Upper lobe of right lung (tissue), 1 donor: Measurements from ENCODE around the gene TBC1D22B. TPM values are rescaled to one million over a fixed set of nuclear protein-coding genes. Genes with fewer than 3 reads are reported as not detected.

Experiments
- ATAC-seq: fragments of 200-7000 bp; cut with Tn5 transposase; one replicate; pipeline ENCODE4 v1.9.1; 2020; ENCODE audit warnings: mild to moderate bottlenecking, moderate library complexity
- DNase-seq: peaks from one replicate; pipeline ENCODE4 v3.0.0-alpha.2; 2020
- H3K27ac ChIP-seq: fragments of 200-600 bp; one replicate; pipeline ENCODE4 v1.8.0; 2022
- H3K27me3 ChIP-seq: fragments of 200-600 bp; one replicate; pipeline ENCODE4 v1.8.0; 2022; ENCODE audit warnings: mild to moderate bottlenecking
- H3K36me3 ChIP-seq: fragments of 200-600 bp; one replicate; pipeline ENCODE4 v1.8.0; 2022
- H3K4me1 ChIP-seq: fragments of 200-600 bp; one replicate; pipeline ENCODE4 v1.8.0; 2022
- H3K4me3 ChIP-seq: fragments of 200-600 bp; one replicate; pipeline ENCODE4 v1.8.0; 2022; ENCODE audit warnings: mild to moderate bottlenecking
- H3K9me3 ChIP-seq: fragments of 200-600 bp; one replicate; pipeline ENCODE4 v1.8.0; 2022
- intact Hi-C: fragments of 100-400 bp; cut with DNase I; formaldehyde crosslinking; loops from one replicate; pipeline ENCODE4 v1.11.0; 2022
- total RNA-seq: library from RNA; stranded (reverse); fragmentation: NEBNext Ultra II Directional; extraction: Animal tissue kit (Norgen Biotek cat#: 25700); gene quantifications from one replicate; pipeline ENCODE4 v1.2.1, GENCODE V29; 2021
- TF ChIP-seq, protein P1 (sequence below): fragments of 200-600 bp; IDR thresholded peaks from one replicate; pipeline ENCODE4 v1.8.0; 2022; ENCODE audit warnings: antibody characterized with exemption
- donor health status: DM: no; HTN: yes; CAD: no; lungs with severe emphysema.

TBC1D22B gene
- total RNA-seq, 1 donor from 2014 or later, result 12.4 TPM

DNA sequence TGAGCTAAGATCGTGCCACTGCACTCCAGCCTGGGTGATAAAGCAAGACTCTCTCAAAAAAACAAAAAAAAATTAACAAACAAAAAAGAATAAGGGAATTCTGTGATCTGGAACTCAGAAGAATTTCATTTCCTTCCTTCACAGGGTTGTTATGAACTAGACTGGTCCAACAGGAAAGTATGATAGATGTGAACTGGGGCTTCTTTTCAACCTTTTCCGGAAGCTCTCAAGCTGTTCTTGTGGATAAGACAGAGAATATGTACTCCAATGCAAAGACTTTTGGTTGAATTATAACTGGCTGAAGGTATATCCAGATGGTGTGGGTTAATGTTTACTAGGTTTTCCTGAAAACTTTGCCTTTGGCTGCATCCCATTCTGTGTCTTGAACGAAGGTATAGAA lies 101.5 kb downstream of the TBC1D22B start:
- ATAC-seq (no peak), DNase-seq (no peak)
- intact Hi-C loops, result no loop called here
- TF ChIP-seq, protein P1, sequence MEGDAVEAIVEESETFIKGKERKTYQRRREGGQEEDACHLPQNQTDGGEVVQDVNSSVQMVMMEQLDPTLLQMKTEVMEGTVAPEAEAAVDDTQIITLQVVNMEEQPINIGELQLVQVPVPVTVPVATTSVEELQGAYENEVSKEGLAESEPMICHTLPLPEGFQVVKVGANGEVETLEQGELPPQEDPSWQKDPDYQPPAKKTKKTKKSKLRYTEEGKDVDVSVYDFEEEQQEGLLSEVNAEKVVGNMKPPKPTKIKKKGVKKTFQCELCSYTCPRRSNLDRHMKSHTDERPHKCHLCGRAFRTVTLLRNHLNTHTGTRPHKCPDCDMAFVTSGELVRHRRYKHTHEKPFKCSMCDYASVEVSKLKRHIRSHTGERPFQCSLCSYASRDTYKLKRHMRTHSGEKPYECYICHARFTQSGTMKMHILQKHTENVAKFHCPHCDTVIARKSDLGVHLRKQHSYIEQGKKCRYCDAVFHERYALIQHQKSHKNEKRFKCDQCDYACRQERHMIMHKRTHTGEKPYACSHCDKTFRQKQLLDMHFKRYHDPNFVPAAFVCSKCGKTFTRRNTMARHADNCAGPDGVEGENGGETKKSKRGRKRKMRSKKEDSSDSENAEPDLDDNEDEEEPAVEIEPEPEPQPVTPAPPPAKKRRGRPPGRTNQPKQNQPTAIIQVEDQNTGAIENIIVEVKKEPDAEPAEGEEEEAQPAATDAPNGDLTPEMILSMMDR, result no peak
- Histone ChIP-seq H3K36me3 (peaks cover 29% of the 10 kb centered on the region), H3K4me1 (peaks cover 5% of the 10 kb centered on the region), H3K9me3 (no peaks in the 10 kb centered on the region), H3K27me3 (no peaks in the 10 kb centered on the region), H3K4me3 (no peak overlapping the region), H3K27ac (no peak overlapping the region)

DNA sequence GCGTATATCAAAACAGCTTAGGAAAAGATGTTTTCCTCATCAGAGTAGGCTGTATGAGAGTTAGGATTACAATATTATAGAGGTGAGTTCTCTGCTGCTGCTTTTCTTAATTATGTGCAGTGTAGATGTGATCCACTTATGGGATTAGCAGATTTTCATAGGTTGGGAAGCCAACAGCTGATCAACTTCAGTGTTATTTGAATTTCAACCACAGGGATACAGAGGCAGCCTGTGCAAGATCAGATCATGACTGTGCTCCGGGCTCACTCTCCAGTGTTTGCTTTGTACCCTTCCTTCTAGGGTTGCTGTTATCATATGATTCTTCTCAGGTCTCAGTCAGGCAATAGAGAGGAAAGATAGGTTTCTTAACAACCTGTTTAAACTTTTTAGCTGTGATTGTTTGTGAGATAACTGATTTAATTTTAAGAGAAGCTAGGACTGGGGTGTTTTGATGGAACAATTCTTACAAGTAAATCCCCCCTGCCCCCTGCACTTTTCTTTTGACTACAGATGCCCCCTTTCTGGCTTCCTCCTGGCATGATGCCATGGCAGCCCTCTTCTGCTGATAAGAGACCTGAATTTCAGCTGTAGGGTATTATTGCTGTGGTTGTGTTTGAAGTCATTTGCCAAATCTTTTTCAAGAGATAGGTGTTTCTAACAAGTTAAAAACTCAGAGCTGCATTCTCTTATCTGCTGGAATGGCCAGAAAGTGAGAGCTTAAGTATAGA lies 104.7 kb downstream of the TBC1D22B start:
- intact Hi-C loops, result no loop called here
- ATAC-seq (no peak), DNase-seq (no peak)
- H3K4me1 ChIP-seq, result no peaks in the 10 kb centered on the region
- H3K9me3 ChIP-seq, result no peaks in the 10 kb centered on the region
- no peak overlapping the region for H3K4me3 ChIP-seq
- H3K27ac ChIP-seq, result no peak overlapping the region
- H3K36me3 ChIP-seq, result peaks cover 37% of the 10 kb centered on the region
- no peaks in the 10 kb centered on the region for H3K27me3 ChIP-seq
- TF ChIP-seq, protein P1, result no peak

DNA sequence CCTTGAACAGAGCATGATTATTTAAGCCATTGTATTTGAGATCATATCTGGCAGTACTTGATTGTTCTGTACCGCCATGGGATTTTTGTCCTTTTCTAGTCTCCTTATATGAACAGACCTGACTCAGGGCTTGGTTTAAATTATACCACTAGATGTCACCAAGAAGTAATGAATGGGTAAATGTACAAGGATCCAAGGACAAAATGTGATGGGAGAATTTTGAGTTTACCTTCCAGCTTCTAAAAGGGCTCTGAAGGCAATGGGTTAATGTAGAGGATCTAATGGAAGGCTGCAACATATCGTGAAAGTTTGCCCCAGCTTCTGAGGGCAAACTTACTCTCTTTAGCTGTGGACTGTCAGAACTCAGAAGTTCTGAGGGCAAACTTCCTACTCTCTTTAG lies 108.2 kb downstream of the TBC1D22B start:
- no peak for ATAC-seq

DNA sequence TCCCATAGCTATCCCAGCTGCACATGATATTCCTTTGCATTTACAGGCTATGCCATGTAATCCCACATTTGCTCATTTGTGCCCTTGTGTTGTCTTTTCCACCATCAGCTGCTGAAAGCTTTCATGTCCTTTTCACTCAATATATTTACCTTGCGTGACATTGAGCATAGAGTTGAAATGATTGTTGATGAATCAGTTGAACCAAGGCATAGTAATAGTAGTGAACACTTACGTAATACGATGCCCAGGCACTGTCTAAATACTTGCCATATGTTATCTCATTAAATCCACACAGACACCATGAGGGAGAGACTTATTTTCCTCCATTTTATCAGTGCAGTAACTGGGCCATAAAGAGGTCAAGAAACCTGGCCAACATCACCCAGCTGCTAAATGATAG lies 109.3 kb downstream of the TBC1D22B start:
- intact Hi-C loops, result no loop called here

More for the DNA sequence above, 108.2 kb downstream of the TBC1D22B start:
- H3K4me3 ChIP-seq, result no peak overlapping the region
- no peaks in the 10 kb centered on the region for H3K9me3 ChIP-seq
- no peak overlapping the region for H3K27ac ChIP-seq
- intact Hi-C loops, result no loop called here
- H3K36me3 ChIP-seq, result peaks cover 59% of the 10 kb centered on the region
- TF ChIP-seq, protein P1, result peak; percentile 18
- no peaks in the 10 kb centered on the region for H3K27me3 ChIP-seq
- DNase-seq, result no peak
- peaks cover 14% of the 10 kb centered on the region for H3K4me1 ChIP-seq

DNA sequence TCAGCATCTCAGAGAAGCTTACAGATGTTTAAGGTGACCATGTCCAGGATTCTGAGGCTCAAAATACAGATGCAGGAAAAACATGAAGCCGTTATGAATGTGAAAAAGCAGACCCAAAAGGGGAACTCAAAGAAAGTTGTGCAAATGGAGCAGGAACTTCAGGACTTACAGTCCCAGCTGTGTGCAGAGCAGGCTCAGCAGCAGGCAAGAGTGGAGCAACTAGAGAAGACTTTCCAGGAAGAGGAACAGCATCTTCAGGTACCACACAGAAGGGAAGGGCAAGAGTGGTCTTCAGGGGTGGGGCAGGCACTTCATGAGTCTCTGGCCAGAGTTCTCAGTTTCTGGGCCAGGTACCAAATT lies 111.4 kb downstream of the TBC1D22B start:
- Histone ChIP-seq H3K27ac (no peak overlapping the region), H3K4me1 (peaks cover 14% of the 10 kb centered on the region), H3K9me3 (no peaks in the 10 kb centered on the region), H3K36me3 (peaks cover 50% of the 10 kb centered on the region), H3K4me3 (no peak overlapping the region), H3K27me3 (no peaks in the 10 kb centered on the region)
- intact Hi-C loops, result no loop called here
- DNase-seq (no peak), ATAC-seq (peak; percentile 62)
- TF ChIP-seq, protein P1, result no peak

More for the DNA sequence above, 109.3 kb downstream of the TBC1D22B start:
- no peaks in the 10 kb centered on the region for H3K27me3 ChIP-seq
- H3K4me1 ChIP-seq, result peaks cover 14% of the 10 kb centered on the region
- peaks cover 58% of the 10 kb centered on the region for H3K36me3 ChIP-seq
- no peak overlapping the region for H3K27ac ChIP-seq
- H3K4me3 ChIP-seq, result no peak overlapping the region
- no peak for DNase-seq
- H3K9me3 ChIP-seq, result no peaks in the 10 kb centered on the region
- no peak for ATAC-seq
- TF ChIP-seq, protein P1, result no peak
